ENCODE data around the gene CCNDBP1.

The CCNDBP1 gene

GRCh38 chr15:43246261-43246774 is 61.1 kb downstream of the CCNDBP1 start:
- DNase-seq (ENCODE audit: low read depth), result no peak

All from iris pigment epithelial cell (primary cell).